IPS-20b (cell line): Measurements from ENCODE around the gene ZNF180.

Source experiments
- H3K27ac ChIP-seq: one replicate; pipeline ENCODE4 v1.5.1; 2013; ENCODE audit warnings: low read length
- H3K27me3 ChIP-seq: 2 replicates; pipeline ENCODE4 v1.6.1; 2013; ENCODE audit warnings: mild to moderate bottlenecking, low read length, inconsistent platforms; ENCODE audit not compliant: insufficient read depth
- H3K36me3 ChIP-seq: 2 replicates; pipeline ENCODE4 v1.6.1; 2013; ENCODE audit warnings: low read depth, mild to moderate bottlenecking, inconsistent platforms, low read length, moderate library complexity; ENCODE audit not compliant: insufficient read depth
- H3K4me1 ChIP-seq: 2 replicates; pipeline ENCODE4 v1.6.1; 2013; ENCODE audit warnings: mild to moderate bottlenecking, control low read depth, inconsistent platforms, low read length, moderate library complexity; ENCODE audit not compliant: insufficient read depth
- H3K4me3 ChIP-seq: 2 replicates; pipeline ENCODE4 v1.5.1; 2013; ENCODE audit warnings: mild to moderate bottlenecking, low read length, inconsistent platforms
- H3K9ac ChIP-seq: 2 replicates; pipeline ENCODE4 v1.6.1; 2013; ENCODE audit warnings: low read depth, mild to moderate bottlenecking, inconsistent platforms, low read length, moderate library complexity
- H3K9me3 ChIP-seq: 2 replicates; pipeline ENCODE4 v1.6.1; 2013; ENCODE audit warnings: mild to moderate bottlenecking, low read depth, low read length, inconsistent platforms; ENCODE audit not compliant: insufficient read depth

The ZNF180 gene

GRCh38 chr19:44529536-44529935, 29.2 kb upstream of the ZNF180 start, which contains the start of gene CEACAM20:
CEACAM20 (minus strand) TSS chr19:44529675; CDS start chr19:44529509, 166 bp downstream.
- no peaks in the 10 kb centered on the region for H3K36me3 ChIP-seq
- no peaks in the 10 kb centered on the region for H3K4me1 ChIP-seq
- H3K27ac ChIP-seq: no peak within 1 kb of the TSS
- no peak within 1 kb of the TSS for H3K9ac ChIP-seq
- H3K4me3 ChIP-seq: no peak within 1 kb of the TSS
- peaks cover 66% of the 10 kb centered on the region for H3K9me3 ChIP-seq
- H3K27me3 ChIP-seq: no peaks in the 10 kb centered on the region; the same call in 1 of the 2 replicates

- Histone ChIP-seq H3K4me3 (no peak overlapping the region), H3K27me3 (no peaks in the 10 kb centered on the region; the same call in 1 of the 2 replicates), H3K4me1 (no peaks in the 10 kb centered on the region), H3K9ac (no peak overlapping the region), H3K9me3 (peaks cover 70% of the 10 kb centered on the region), H3K36me3 (no peaks in the 10 kb centered on the region), H3K27ac (no peak overlapping the region)
Observed at GRCh38 chr19:44527554-44527953, 27.2 kb upstream of the ZNF180 start.

GRCh38 chr19:44525721-44526430, 25.6 kb upstream of the ZNF180 start:
- Histone ChIP-seq H3K36me3 (no peaks in the 10 kb centered on the region), H3K9ac (no peak overlapping the region), H3K4me3 (no peak overlapping the region), H3K27ac (no peak overlapping the region), H3K27me3 (no peaks in the 10 kb centered on the region; the same call in 1 of the 2 replicates), H3K9me3 (peaks cover 69% of the 10 kb centered on the region), H3K4me1 (no peaks in the 10 kb centered on the region)

- Histone ChIP-seq H3K4me3 (no peak overlapping the region), H3K4me1 (no peaks in the 10 kb centered on the region), H3K36me3 (no peaks in the 10 kb centered on the region), H3K9me3 (peaks cover 60% of the 10 kb centered on the region), H3K27ac (no peak overlapping the region), H3K27me3 (no peaks in the 10 kb centered on the region; the same call in 1 of the 2 replicates), H3K9ac (no peak overlapping the region)
Observed at GRCh38 chr19:44521370-44521769, 21.0 kb upstream of the ZNF180 start.

- Histone ChIP-seq H3K27me3 (no peaks in the 10 kb centered on the region; the same call in 1 of the 2 replicates), H3K9ac (no peak overlapping the region), H3K4me1 (no peaks in the 10 kb centered on the region), H3K9me3 (peaks cover 55% of the 10 kb centered on the region), H3K27ac (no peak overlapping the region), H3K36me3 (no peaks in the 10 kb centered on the region), H3K4me3 (no peak overlapping the region)
Observed at GRCh38 chr19:44517146-44517545, 16.8 kb upstream of the ZNF180 start.

GRCh38 chr19:44515907-44516306, 15.6 kb upstream of the ZNF180 start:
- H3K27ac ChIP-seq: no peak overlapping the region
- H3K4me1 ChIP-seq: no peaks in the 10 kb centered on the region
- no peak overlapping the region for H3K4me3 ChIP-seq
- H3K27me3 ChIP-seq: no peaks in the 10 kb centered on the region; the same call in 1 of the 2 replicates
- H3K9me3 ChIP-seq: peaks cover 56% of the 10 kb centered on the region
- no peak overlapping the region for H3K9ac ChIP-seq
- no peaks in the 10 kb centered on the region for H3K36me3 ChIP-seq

GRCh38 chr19:44515031-44515430, 14.7 kb upstream of the ZNF180 start:
- no peak overlapping the region for H3K27ac ChIP-seq
- H3K9me3 ChIP-seq: peaks cover 52% of the 10 kb centered on the region
- H3K4me1 ChIP-seq: no peaks in the 10 kb centered on the region
- no peak overlapping the region for H3K9ac ChIP-seq
- no peaks in the 10 kb centered on the region for H3K36me3 ChIP-seq
- no peaks in the 10 kb centered on the region; the same call in 1 of the 2 replicates for H3K27me3 ChIP-seq
- H3K4me3 ChIP-seq: no peak overlapping the region

GRCh38 chr19:44512326-44513298, 12.3 kb upstream of the ZNF180 start:
- H3K4me1 ChIP-seq: no peaks in the 10 kb centered on the region
- H3K4me3 ChIP-seq: no peak overlapping the region
- H3K27ac ChIP-seq: no peak overlapping the region
- no peaks in the 10 kb centered on the region for H3K36me3 ChIP-seq
- no peaks in the 10 kb centered on the region for H3K27me3 ChIP-seq
- H3K9me3 ChIP-seq: peaks cover 66% of the 10 kb centered on the region
- H3K9ac ChIP-seq: no peak overlapping the region

- Histone ChIP-seq H3K36me3 (no peaks in the 10 kb centered on the region), H3K27me3 (peaks cover 4% of the 10 kb centered on the region; the same call in 1 of the 2 replicates), H3K4me3 (no peak overlapping the region), H3K9ac (no peak overlapping the region), H3K27ac (no peak overlapping the region), H3K4me1 (no peaks in the 10 kb centered on the region), H3K9me3 (peaks cover 74% of the 10 kb centered on the region)
Observed at GRCh38 chr19:44509478-44509877, 9.2 kb upstream of the ZNF180 start.

- Histone ChIP-seq H3K9ac (peak overlapping the region; percentile 87; the same call in 1 of the 2 replicates), H3K4me1 (0 out of 2 replicates have a peak, but pooled peaks cover 3% of the 10 kb centered on the region), H3K36me3 (peaks cover 33% of the 10 kb centered on the region), H3K27me3 (no peaks in the 10 kb centered on the region), H3K4me3 (peak overlapping the region; percentile 95), H3K27ac (no peak overlapping the region), H3K9me3 (peaks cover 73% of the 10 kb centered on the region)
Observed at GRCh38 chr19:44499559-44499958, 763 bp downstream of the ZNF180 start.

- Histone ChIP-seq H3K4me1 (0 out of 2 replicates have a peak, but pooled peaks cover 3% of the 10 kb centered on the region), H3K4me3 (peak overlapping the region; percentile 95), H3K9ac (no peak overlapping the region; the same call in 1 of the 2 replicates), H3K27me3 (no peaks in the 10 kb centered on the region), H3K36me3 (peaks cover 38% of the 10 kb centered on the region), H3K27ac (no peak overlapping the region), H3K9me3 (peaks cover 73% of the 10 kb centered on the region)
Observed at GRCh38 chr19:44498988-44499387, 1.3 kb downstream of the ZNF180 start.
